GM12875 (cell line): ENCODE data around the gene CNOT1.
"Not testable (repeated sequence)": the region's sequence is repeated elsewhere in the genome, so short reads cannot be mapped to it uniquely, and the experiment has no call there.

Experiments
- H3K4me3 ChIP-seq: one replicate; pipeline ENCODE4 v1.5.1; 2011; ENCODE audit warnings: low read depth, low read length, control low read depth
- TF ChIP-seq, protein P1 (sequence below): IDR thresholded peaks from 2 replicates; pipeline ENCODE4 v1.5.1; 2011; ENCODE audit warnings: low read depth, mild to moderate bottlenecking, control low read depth, inconsistent platforms, low read length, moderate library complexity, borderline replicate concordance; ENCODE audit not compliant: insufficient read depth

Gene CNOT1

GRCh38 chr16:58638148-58639036 is 8.8 kb upstream of the CNOT1 start:
- TF ChIP-seq, protein P1, sequence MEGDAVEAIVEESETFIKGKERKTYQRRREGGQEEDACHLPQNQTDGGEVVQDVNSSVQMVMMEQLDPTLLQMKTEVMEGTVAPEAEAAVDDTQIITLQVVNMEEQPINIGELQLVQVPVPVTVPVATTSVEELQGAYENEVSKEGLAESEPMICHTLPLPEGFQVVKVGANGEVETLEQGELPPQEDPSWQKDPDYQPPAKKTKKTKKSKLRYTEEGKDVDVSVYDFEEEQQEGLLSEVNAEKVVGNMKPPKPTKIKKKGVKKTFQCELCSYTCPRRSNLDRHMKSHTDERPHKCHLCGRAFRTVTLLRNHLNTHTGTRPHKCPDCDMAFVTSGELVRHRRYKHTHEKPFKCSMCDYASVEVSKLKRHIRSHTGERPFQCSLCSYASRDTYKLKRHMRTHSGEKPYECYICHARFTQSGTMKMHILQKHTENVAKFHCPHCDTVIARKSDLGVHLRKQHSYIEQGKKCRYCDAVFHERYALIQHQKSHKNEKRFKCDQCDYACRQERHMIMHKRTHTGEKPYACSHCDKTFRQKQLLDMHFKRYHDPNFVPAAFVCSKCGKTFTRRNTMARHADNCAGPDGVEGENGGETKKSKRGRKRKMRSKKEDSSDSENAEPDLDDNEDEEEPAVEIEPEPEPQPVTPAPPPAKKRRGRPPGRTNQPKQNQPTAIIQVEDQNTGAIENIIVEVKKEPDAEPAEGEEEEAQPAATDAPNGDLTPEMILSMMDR: no peak; the same call in 1 of the 2 replicates
- no peak overlapping the region for H3K4me3 ChIP-seq

DNA sequence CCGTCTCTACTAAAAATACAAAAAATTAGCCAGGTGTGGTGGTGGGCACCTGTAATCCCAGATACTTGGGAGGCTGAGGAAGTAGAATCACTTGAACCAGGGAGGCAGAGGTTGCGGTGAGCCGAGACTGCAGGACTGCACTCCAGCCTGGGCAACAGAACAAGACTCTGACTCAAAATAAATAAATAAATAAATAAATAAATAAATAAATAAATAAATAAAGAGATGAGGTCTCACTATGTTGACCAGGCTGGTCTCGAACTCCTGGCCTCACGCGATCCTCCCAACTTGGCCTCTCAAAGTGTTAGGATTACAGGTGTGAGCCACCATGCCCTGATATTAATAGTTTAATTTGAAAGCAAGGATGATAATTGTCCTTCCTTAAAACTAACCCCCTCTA is 7.4 kb upstream of the CNOT1 start:
- not testable (repeated sequence) for H3K4me3 ChIP-seq

DNA sequence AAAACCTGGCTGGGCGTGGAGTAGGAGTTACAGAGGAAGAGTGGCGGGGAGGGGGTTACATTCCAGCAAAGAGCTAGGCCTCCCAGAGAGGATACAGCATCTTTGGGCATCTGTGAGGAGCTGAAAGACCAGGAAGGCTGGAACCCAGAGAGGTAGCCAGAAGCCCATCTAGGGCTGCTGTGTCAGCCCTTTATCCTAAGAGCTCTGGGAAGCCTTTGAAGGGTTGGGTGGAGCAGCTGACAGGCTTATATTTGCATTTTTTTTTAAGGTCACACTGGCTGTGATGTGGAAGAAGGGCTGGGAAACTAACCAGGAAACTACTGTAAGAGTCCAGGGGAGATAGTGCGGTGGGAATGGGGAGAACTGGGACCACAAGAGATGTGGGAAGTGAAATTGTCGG is 6.8 kb upstream of the CNOT1 start:
- TF ChIP-seq, protein P1: no peak
- H3K4me3 ChIP-seq: no peak overlapping the region

- H3K4me3 ChIP-seq: no peak overlapping the region
- TF ChIP-seq, protein P1: no peak
Observed at GRCh38 chr16:58635502-58635901, 5.9 kb upstream of the CNOT1 start.

GRCh38 chr16:58634265-58634802 is 4.7 kb upstream of the CNOT1 start:
- TF ChIP-seq, protein P1: no peak
- H3K4me3 ChIP-seq: no peak overlapping the region

GRCh38 chr16:58628845-58629732 is 537 bp downstream of the CNOT1 start:
- H3K4me3 ChIP-seq: peak overlapping the region; percentile 68
- TF ChIP-seq, protein P1: no peak

GRCh38 chr16:58624209-58624608 is 5.4 kb downstream of the CNOT1 start:
- H3K4me3 ChIP-seq: no peak overlapping the region
- TF ChIP-seq, protein P1: no peak
